K562 (cell line): ENCODE measurements around the gene OTOG.

Experiments used
- MBD2 ChIP-seq: sonication (generic); IDR thresholded peaks from 2 replicates; pipeline ENCODE4 v1.6.1; 2016; ENCODE audit warnings: low read depth, borderline replicate concordance
- RBM39 ChIP-seq: fragments of 200-400 bp; formaldehyde crosslinking; optimal IDR thresholded peaks from 2 replicates; pipeline ENCODE3; 2018; ENCODE audit warnings: low read depth, low read length
- SUPT5H ChIP-seq: fragments of 450-650 bp; IDR thresholded peaks from 2 replicates; pipeline ENCODE4 v1.6.1; 2016
- TRIM28 ChIP-seq: fragments of 450-650 bp; IDR thresholded peaks from 2 replicates; pipeline ENCODE4 v1.6.1; 2017
- ZC3H11A ChIP-seq: IDR thresholded peaks from 2 replicates; pipeline ENCODE4 v1.6.1; 2012; ENCODE audit warnings: low read depth, low read length, improper control_type of control experiment
- ZNF133 ChIP-seq: fragments of 250-450 bp; sonication (Bioruptor Pico); IDR thresholded peaks from 2 replicates; pipeline ENCODE4 v1.4.0; 2020; ENCODE audit warnings: mild to moderate bottlenecking
- ZSCAN29 ChIP-seq: fragments of 450-650 bp; IDR thresholded peaks from 2 replicates; pipeline ENCODE4 v1.6.1; 2017
- TF ChIP-seq, protein P1 (sequence below), 2 experiments: fragments of 450-650 bp in 1 of 2; sonication (generic) in 1 of 2; formaldehyde crosslinking in 1 of 2; IDR thresholded peaks in 1 of 2; conservative IDR thresholded peaks in 1 of 2; 2 replicates each; pipeline versions ENCODE4 v1.6.1 to v1.8.1; 2016 to 2023; ENCODE audit warnings: mild to moderate bottlenecking in 2 of 2, moderate library complexity in 2 of 2, inconsistent platforms in 1 of 2, missing genetic modification reagents in 1 of 2
- TF ChIP-seq, protein P2 (sequence below), 3 experiments: IDR thresholded peaks in 2 of 3; conservative IDR thresholded peaks in 1 of 3; 2 replicates each; pipeline ENCODE4 v1.5.1; 2011 to 2012; ENCODE audit warnings: low read length in 3 of 3, mild to moderate bottlenecking in 3 of 3, control low read depth in 2 of 3, improper control_type of control experiment in 1 of 3, inconsistent platforms in 1 of 3, low read depth in 1 of 3, mixed read lengths in 1 of 3, moderate library complexity in 1 of 3; ENCODE audit not compliant: insufficient read depth in 2 of 3

DNA sequence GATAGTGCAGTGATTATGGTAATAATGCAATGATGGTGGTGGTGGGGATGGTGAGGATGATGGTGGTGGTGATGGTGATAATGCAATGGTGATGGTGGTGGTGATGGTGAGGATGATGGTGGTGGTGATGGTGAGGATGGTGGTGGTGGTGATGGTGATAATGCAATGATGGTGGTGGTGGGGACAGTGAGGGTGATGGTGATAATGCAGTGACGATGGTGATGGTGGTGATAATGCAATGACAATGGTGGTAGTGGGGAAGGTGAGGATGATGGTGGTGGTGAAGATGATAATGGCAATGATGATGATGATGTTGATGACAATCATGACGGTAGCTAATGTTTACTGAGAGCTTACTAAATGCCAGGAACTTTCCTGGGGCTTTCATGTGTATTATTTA is 92.7 kb downstream of the OTOG start:
- TF ChIP-seq ZSCAN29 (no peak), SUPT5H (no peak), ZNF133 (CRISPR knock-in tag) (no peak), ZC3H11A (no peak), MBD2 (no peak), RBM39 (no peak), TRIM28 (no peak)
- TF ChIP-seq, protein P1, sequence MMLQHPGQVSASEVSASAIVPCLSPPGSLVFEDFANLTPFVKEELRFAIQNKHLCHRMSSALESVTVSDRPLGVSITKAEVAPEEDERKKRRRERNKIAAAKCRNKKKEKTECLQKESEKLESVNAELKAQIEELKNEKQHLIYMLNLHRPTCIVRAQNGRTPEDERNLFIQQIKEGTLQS (IDR thresholded peaks at IDR 0.05), result no peak
- TF ChIP-seq, protein P1 (CRISPR knock-in tag; conservative IDR thresholded peaks at IDR 0.05), result no peak
- TF ChIP-seq, protein P2, sequence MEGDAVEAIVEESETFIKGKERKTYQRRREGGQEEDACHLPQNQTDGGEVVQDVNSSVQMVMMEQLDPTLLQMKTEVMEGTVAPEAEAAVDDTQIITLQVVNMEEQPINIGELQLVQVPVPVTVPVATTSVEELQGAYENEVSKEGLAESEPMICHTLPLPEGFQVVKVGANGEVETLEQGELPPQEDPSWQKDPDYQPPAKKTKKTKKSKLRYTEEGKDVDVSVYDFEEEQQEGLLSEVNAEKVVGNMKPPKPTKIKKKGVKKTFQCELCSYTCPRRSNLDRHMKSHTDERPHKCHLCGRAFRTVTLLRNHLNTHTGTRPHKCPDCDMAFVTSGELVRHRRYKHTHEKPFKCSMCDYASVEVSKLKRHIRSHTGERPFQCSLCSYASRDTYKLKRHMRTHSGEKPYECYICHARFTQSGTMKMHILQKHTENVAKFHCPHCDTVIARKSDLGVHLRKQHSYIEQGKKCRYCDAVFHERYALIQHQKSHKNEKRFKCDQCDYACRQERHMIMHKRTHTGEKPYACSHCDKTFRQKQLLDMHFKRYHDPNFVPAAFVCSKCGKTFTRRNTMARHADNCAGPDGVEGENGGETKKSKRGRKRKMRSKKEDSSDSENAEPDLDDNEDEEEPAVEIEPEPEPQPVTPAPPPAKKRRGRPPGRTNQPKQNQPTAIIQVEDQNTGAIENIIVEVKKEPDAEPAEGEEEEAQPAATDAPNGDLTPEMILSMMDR (IDR thresholded peaks at IDR 0.05 in 2 of 3, conservative IDR thresholded peaks at IDR 0.05 in 1 of 3; ENCODE audit: insufficient read depth in 2 of 3, low read depth in 1 of 3, low read length in 3 of 3), result no peak
